OCI-LY7 (cell line): ENCODE results near the gene ABL1. TPM values are rescaled to one million over a fixed set of nuclear protein-coding genes. Genes with fewer than 3 reads are reported as not detected.

Experiments
- BruUV-seq: library from RNA; stranded (reverse); fragments of 400-500 nt; replicated peaks from 2 replicates; lab custom pipeline; 2021; lab: Mats Ljungman, UMichigan
- CTCF ChIA-PET: fragments of 300-600 bp; sonication (Branson Sonifier 250); formaldehyde crosslinking; loops from one replicate; lab custom pipeline; 2022; ENCODE audit warnings: antibody characterized with exemption; ENCODE audit not compliant: unreplicated experiment; lab: Charles Lee
- POLR2A ChIA-PET: fragments of 300-600 bp; sonication (Branson Sonifier 250); formaldehyde crosslinking; loops from one replicate; lab custom pipeline; 2022; ENCODE audit warnings: antibody characterized with exemption; lab: Charles Lee
- DNase-seq: peaks from one replicate; pipeline ENCODE4 v3.0.0-alpha.2; 2015; ENCODE audit warnings: low spot score
- H2AFZ ChIP-seq: fragments of 200-600 bp; sonication (generic), shearing (Covaris generic); 2 replicates; pipeline ENCODE4 v1.6.1; 2014; ENCODE audit warnings: mild to moderate bottlenecking, antibody characterized with exemption, low read length, moderate library complexity
- H3K27ac ChIP-seq: fragments of 200-600 bp; sonication (generic); 2 replicates; pipeline ENCODE4 v1.5.1; 2014; ENCODE audit warnings: mixed run types, low read depth, mild to moderate bottlenecking, moderate library complexity, low read length, inconsistent platforms; ENCODE audit not compliant: poor library complexity, severe bottlenecking
- H3K36me3 ChIP-seq: fragments of 200-600 bp; sonication (generic); 2 replicates; pipeline ENCODE4 v1.6.1; 2014; ENCODE audit warnings: mild to moderate bottlenecking, antibody characterized with exemption, low read length, moderate library complexity, mixed read lengths; ENCODE audit not compliant: insufficient read depth
- H3K4me1 ChIP-seq: fragments of 200-600 bp; sonication (generic); 2 replicates; pipeline ENCODE4 v1.5.1; 2014; ENCODE audit warnings: mild to moderate bottlenecking, low read length; ENCODE audit not compliant: insufficient read depth, poor library complexity, severe bottlenecking
- H3K4me2 ChIP-seq: fragments of 200-600 bp; sonication (generic); 2 replicates; pipeline ENCODE4 v1.6.1; 2014; ENCODE audit warnings: mild to moderate bottlenecking, low read length
- H3K4me3 ChIP-seq: fragments of 200-600 bp; sonication (generic); 2 replicates; pipeline ENCODE4 v1.5.1; 2014; ENCODE audit warnings: mild to moderate bottlenecking, low read depth, low read length; ENCODE audit not compliant: poor library complexity, severe bottlenecking
- H3K79me2 ChIP-seq: fragments of 200-600 bp; sonication (generic); 2 replicates; pipeline ENCODE4 v1.6.1; 2016; ENCODE audit warnings: low read depth, mild to moderate bottlenecking, low read length, moderate library complexity, mixed read lengths; ENCODE audit not compliant: insufficient read depth
- H3K9me2 ChIP-seq: fragments of 200-600 bp; sonication (generic); 2 replicates; pipeline ENCODE4 v1.6.1; 2016; ENCODE audit warnings: mild to moderate bottlenecking, low read length, mixed read lengths; ENCODE audit not compliant: insufficient read depth
- H3K9me3 ChIP-seq: fragments of 200-600 bp; sonication (generic); 2 replicates; pipeline ENCODE4 v1.6.1; 2014; ENCODE audit warnings: mild to moderate bottlenecking, mixed run types, low read length, mixed read lengths
- H4K20me1 ChIP-seq: fragments of 200-600 bp; sonication (generic); 2 replicates; pipeline ENCODE4 v1.6.1; 2014; ENCODE audit warnings: mild to moderate bottlenecking, antibody characterized with exemption, low read length, moderate library complexity, mixed read lengths; ENCODE audit not compliant: insufficient read depth
- CTCF ChIP-seq: fragments of 200-600 bp; sonication (generic); conservative IDR thresholded peaks from 2 replicates; pipeline ENCODE4 v1.5.1; 2014; ENCODE audit warnings: mild to moderate bottlenecking, antibody characterized with exemption, low read length, moderate library complexity, mixed read lengths
- EZH2phosphoT487 ChIP-seq: fragments of 200-600 bp; sonication (generic); IDR thresholded peaks from 2 replicates; pipeline ENCODE4 v1.6.1; 2018; ENCODE audit warnings: low read depth, borderline replicate concordance, mild to moderate bottlenecking, mixed run types, antibody characterized with exemption, low read length, moderate library complexity, mixed read lengths
- intact Hi-C: fragments of 100-400 bp; cut with micrococcal nuclease; formaldehyde crosslinking; loops from one replicate; pipeline ENCODE4 v1.10.0; 2022; ENCODE audit not compliant: unreplicated experiment
- total RNA-seq, 2 experiments: library from RNA; depleted of rRNA in 1 of 2; stranded (reverse); fragments of >200 nt in 1 of 2; shearing (Covaris generic) in 1 of 2; gene quantifications; 2 replicates each; pipeline ENCODE4 v1.2.3, GENCODE V29; 2014 to 2022

Gene ABL1
- total RNA-seq, 2 experiments from 2014 or later: 8.1 to 28.3 TPM

GRCh38 chr9:130895481-130896232 lies 60.6 kb downstream of the ABL1 start:
- POLR2A ChIA-PET: no interaction called here
- Histone ChIP-seq H3K27ac (no peak overlapping the region), H3K9me3 (no peaks in the 10 kb centered on the region), H4K20me1 (no peaks in the 10 kb centered on the region), H3K4me2 (no peak overlapping the region), H3K4me3 (no peak overlapping the region), H3K79me2 (no peaks in the 10 kb centered on the region), H3K36me3 (no peaks in the 10 kb centered on the region), H3K9me2 (no peaks in the 10 kb centered on the region), H3K4me1 (no peaks in the 10 kb centered on the region), H2AFZ (no peak overlapping the region)
- intact Hi-C loops: no loop called here
- no peak for TF ChIP-seq EZH2phosphoT487
- no peak for TF ChIP-seq CTCF
- CTCF ChIA-PET: no interaction called here
- BruUV-seq: no TSS peak
- no peak for DNase-seq

GRCh38 chr9:130896233-130897014 lies 61.4 kb downstream of the ABL1 start, which contains the start of gene QRFP:
QRFP (minus strand) TSS chr9:130896812; CDS start chr9:130893838, 2,974 bp downstream.
- Histone ChIP-seq H3K4me1 (no peaks in the 10 kb centered on the region), H3K27ac (no peak within 1 kb of the TSS), H3K79me2 (no peaks in the 10 kb centered on the region), H2AFZ (no peak within 1 kb of the TSS), H4K20me1 (no peaks in the 10 kb centered on the region), H3K9me2 (no peaks in the 10 kb centered on the region), H3K4me3 (no peak within 1 kb of the TSS), H3K4me2 (no peak within 1 kb of the TSS), H3K36me3 (no peaks in the 10 kb centered on the region), H3K9me3 (no peaks in the 10 kb centered on the region)
- no peak for TF ChIP-seq EZH2phosphoT487
- peak; percentile 51 for TF ChIP-seq CTCF
- DNase-seq: peak; percentile 5
- ChIA-PET CTCF (no interaction called here), POLR2A (no interaction called here)
- no TSS peak for BruUV-seq
- intact Hi-C loops: no loop called here
